GM18870 (cell line): ENCODE measurements around the gene SYMPK.

Experiments
- ATAC-seq: cut with Tn5 transposase; IDR thresholded peaks from one replicate; pipeline ENCODE4 v1.9.1; 2021; ENCODE audit warnings: moderate library complexity; ENCODE audit not compliant: unreplicated experiment

Gene SYMPK

GRCh38 chr19:45782820-45783785 is 79.8 kb downstream of the SYMPK start:
- no peak for ATAC-seq

GRCh38 chr19:45782162-45782691 is 80.7 kb downstream of the SYMPK start, which contains the start of gene DMPK:
Gene DMPK (minus strand): TSS chr19:45782490. CDS start chr19:45782352, 138 bp downstream.
- ATAC-seq, result no peak

- no peak for ATAC-seq
Observed at GRCh38 chr19:45781214-45782161, 81.5 kb downstream of the SYMPK start.

GRCh38 chr19:45780448-45781213 is 82.3 kb downstream of the SYMPK start:
- no peak for ATAC-seq

- ATAC-seq, result no peak
Observed at GRCh38 chr19:45780146-45780447, 82.8 kb downstream of the SYMPK start.

- ATAC-seq, result no peak
Observed at GRCh38 chr19:45779231-45780145, 83.5 kb downstream of the SYMPK start.

- no peak for ATAC-seq
Observed at GRCh38 chr19:45778010-45778661, 84.8 kb downstream of the SYMPK start.

GRCh38 chr19:45777395-45777961 is 85.5 kb downstream of the SYMPK start:
- no peak for ATAC-seq

- no peak for ATAC-seq
Observed at GRCh38 chr19:45774765-45775164, 88.2 kb downstream of the SYMPK start.

- no peak for ATAC-seq
Observed at GRCh38 chr19:45773384-45773783, 89.6 kb downstream of the SYMPK start.

GRCh38 chr19:45772912-45773311 is 90.0 kb downstream of the SYMPK start:
- ATAC-seq, result no peak

- ATAC-seq, result no peak
Observed at GRCh38 chr19:45772130-45772840, 90.7 kb downstream of the SYMPK start.

GRCh38 chr19:45771311-45771933 is 91.5 kb downstream of the SYMPK start:
- ATAC-seq, result no peak

GRCh38 chr19:45770192-45771101 is 92.5 kb downstream of the SYMPK start:
- peak; percentile 35 for ATAC-seq

GRCh38 chr19:45769821-45770191 is 93.1 kb downstream of the SYMPK start:
- no peak for ATAC-seq

- ATAC-seq, result peak; percentile 57
Observed at GRCh38 chr19:45768984-45769782, 93.8 kb downstream of the SYMPK start, which contains the start of gene SIX5. Gene SIX5 (minus strand): TSS chr19:45769252. CDS start chr19:45768844, 408 bp downstream.
